ENCODE measurements around the gene ARHGEF40.

Gene ARHGEF40

GRCh38 chr14:21098892-21099595 is 28.9 kb downstream of the ARHGEF40 start:
- no peak for DNase-seq

DNA sequence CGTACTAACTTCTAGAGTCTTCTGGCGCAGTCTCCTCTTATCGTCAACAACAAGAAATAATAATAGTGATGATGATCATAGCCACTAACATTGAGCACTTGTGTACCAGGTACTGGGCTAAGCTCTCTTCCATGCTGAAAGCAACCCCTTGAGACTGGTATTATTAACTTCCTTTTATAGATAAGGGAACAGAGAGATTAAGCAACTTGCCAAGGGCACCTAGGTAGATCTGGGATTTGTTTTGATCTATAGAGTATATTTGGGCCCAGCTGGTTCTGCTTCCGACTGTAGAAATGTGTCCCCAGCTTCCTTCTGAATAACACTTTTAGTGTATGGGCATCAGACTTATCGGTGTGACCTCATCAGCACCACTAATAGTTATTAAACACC is 29.5 kb downstream of the ARHGEF40 start:
- DNase-seq: no peak

DNA sequence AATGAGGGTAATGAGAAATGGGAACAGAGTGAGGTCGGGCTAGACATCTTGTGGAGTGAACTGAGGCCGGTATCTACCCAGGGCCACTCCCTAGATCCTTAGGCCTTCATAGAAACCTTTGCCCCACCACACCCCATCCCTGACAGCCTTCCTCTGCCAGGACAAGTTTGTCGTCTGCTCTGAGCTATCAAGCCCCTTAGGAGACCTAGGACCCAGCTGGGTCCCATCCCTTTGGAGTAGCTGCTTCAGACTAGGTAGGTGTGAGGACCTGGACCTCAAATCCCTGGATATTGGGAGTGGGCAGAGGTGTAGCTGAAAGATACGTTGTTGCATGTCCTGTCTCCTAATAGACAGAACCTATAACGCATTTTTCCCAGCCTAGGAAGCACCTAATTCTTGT is 30.8 kb downstream of the ARHGEF40 start, which contains the start of gene TMEM253:
Gene TMEM253, plus strand, starts transcription at position 136 of the 400 bp plus-strand sequence. CDS start 278 bp downstream, outside the sequence.
- no peak for DNase-seq

GRCh38 chr14:21101802-21102413 is 31.8 kb downstream of the ARHGEF40 start:
- no peak for DNase-seq

DNA sequence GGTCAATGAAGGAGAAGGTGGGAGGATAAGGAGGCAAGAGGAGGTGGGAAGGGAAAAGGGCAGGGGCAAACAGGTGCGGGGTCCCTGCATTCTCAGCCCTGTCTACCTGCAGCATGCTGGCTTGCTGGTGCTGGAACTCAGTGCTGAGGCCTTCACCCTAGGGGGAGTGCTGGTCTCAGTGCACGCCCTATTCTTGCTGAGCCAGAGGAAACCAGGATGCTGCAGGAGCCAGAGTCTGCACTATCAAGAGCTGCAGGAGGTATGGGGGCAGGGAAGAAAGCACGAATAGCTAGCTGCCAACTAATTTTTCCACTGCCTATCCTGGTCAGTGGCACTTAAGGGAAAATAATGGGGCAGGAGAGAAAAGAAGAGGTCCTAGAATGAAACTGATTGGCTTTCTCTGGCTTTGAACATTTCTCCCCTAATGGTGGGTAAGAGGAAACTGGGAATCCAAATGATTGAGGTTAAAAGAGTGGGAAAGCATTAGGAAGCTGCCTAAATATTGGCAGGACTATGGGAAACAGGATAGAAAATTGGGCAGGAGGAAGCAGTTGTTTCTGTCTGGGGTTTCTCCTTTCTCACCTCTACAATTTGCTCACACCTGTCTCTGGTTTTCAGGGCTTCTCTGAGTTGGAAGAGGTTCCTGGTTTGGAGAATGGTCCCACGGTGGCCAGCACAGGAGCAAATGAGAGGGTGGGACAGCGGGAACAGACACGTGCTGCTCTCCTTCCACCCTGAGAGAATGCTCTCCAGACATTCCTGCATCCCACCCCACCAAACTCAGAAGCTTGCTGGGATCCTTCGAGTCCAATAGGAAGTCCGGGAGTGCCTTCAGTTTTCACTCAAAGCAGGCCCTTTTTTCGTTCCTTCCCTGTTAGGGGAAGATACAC is 32.7 kb downstream of the ARHGEF40 start:
- no peak for DNase-seq

GRCh38 chr14:21103411-21103709 is 33.3 kb downstream of the ARHGEF40 start:
- no peak for DNase-seq

- DNase-seq: peak; percentile 78 to 96 (median 88)
These were observed 33.8 kb downstream of the ARHGEF40 start for GRCh38 chr14:21103710-21104447.

DNA sequence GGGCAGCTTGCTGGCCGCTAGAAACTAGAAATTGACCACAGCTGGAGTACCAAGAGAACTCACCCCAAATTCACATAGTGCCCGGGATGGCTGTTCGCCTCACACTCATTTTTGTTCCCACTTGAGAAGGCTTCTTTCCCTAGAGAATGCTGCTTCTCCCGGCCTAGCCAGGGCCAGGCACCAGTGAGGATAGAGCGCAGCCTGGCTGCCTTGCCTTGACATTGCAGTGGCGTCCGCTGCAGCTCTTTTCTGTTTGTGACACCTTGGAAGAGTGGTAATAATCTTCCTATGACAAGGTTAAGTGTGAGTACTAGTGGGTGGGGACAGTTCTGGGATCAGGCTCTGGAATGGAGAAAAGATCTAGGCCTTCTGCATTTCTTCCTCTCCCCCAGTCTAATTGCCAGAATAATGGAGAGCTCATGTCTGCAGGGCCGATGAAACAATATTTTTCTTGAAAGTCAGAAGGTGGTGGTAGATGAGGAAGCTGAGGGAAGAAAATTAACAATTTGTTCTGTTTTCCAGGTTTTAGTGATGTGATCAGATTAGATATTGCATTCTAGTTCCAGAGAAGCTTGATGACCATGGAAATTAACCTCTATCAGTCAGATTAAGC is 34.5 kb downstream of the ARHGEF40 start:
- DNase-seq: peak in 4 of 5 donors; percentile 50 to 64 (median 56)

GRCh38 chr14:21105095-21105494 is 35.0 kb downstream of the ARHGEF40 start:
- no peak for DNase-seq

GRCh38 chr14:21106176-21106497 is 36.0 kb downstream of the ARHGEF40 start:
- DNase-seq: no peak

DNA sequence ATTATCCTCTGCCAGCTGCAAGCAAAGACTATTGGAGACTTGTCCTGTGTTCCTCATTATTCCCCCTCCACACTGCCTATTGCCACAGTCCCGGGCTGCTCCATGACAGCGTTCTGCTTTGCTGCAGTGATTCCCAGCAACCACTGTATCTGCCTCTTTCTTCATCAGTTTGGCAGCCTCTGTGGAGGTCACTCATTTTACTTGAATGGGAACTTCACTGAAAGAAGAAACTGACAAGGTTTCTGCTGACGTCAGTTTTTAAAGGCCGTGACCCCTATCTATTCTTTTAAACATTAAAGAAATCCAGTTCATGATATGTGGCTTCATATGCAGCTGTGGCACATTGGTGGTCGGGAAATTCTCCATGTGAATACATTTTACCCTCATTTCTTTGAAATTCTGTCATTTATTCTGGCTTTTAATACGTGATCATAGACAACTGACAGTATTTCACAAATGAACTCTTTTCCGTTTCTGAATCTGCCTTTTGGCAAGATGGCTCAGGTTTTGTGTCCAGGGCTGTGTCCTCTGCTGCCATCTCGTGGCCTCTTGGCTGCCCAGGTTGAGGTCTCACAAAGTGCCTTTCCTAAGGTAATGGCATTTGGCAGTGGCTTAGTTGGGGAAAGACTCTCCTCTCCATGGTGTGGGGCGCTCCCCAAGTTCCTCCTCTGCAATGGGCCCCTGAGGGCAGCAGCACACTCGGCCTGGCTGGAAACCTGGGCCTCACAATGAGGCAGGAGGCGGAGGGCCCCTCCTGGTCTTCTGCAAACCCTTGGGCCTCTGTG is 36.6 kb downstream of the ARHGEF40 start:
- peak; percentile 44 to 70 (median 61) for DNase-seq

DNA sequence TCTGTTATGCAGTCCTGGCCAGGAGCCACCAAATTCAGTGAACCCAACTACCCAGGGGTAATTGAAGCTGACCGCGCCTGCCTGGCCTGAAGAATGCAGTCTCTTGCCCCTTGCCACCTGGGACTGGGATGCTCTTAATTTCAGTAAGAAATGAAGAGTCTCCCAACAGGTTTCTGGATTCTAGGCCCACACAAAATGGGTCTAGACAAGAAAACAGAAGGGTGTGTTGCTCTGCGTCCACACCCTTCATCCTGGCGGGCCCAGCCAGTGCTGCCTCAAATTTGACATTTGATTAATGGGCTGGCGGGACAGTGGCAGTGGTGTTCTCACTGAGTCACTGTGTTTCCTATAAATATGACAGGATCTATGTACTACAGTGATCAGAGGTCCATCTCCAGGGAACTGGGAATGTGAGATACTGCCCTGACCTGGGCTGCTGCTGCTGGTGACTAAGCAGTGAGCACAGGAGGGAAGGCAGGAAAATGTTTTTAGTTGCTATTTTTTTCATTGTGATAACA is 37.2 kb downstream of the ARHGEF40 start:
- DNase-seq: no peak

GRCh38 chr14:21108791-21109190 is 38.7 kb downstream of the ARHGEF40 start:
- DNase-seq: no peak

- peak in 1 of 5 donors; percentile 52 for DNase-seq
These were observed 39.5 kb downstream of the ARHGEF40 start for GRCh38 chr14:21109377-21110138.

GRCh38 chr14:21112255-21112654 is 42.2 kb downstream of the ARHGEF40 start:
- DNase-seq: no peak

- DNase-seq: no peak
These were observed 43.3 kb downstream of the ARHGEF40 start for GRCh38 chr14:21113369-21113768.

DNA sequence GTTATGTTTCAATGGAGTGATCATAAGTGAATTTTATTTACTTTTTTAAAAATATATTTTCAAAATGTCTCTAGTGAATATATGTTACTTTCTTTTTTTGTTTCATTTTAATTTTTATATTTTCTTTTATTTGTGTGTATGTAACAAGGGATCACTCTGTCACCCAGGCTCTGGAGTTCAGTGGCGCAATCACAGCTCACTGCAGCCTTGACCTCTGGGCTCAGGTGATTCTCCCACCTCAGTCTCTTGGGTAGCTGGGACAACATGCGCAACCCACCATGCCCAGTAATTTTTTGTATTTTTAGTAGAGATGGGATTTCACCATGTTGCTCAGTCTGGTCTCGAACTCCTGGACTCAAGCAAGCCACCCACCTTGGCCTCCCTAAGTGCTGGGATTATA is 48.8 kb downstream of the ARHGEF40 start:
- no peak for DNase-seq

DNA sequence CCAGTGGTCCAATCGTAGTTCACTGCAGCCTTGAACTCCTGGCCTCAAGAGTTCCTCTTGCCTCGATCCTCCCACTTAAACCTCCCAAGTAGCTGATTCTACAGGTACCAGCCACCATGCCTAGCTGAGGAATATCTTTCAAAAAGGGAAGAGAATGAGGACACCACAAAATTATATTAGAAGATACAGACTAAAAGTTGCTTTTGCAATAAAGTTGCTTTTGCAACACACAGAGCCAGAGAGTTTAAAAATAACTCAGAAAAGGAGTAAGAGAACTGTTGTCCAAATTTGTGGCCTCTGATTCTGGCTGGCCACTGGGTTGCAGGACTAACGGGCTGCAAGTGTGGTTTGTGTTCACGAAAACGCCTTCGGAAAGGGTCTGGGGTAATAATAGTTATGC is 50.6 kb downstream of the ARHGEF40 start:
- DNase-seq: no peak

- DNase-seq: no peak
These were observed 51.0 kb downstream of the ARHGEF40 start for GRCh38 chr14:21121122-21121521.

- no peak for DNase-seq
These were observed 53.3 kb downstream of the ARHGEF40 start for GRCh38 chr14:21123429-21123828.

DNA sequence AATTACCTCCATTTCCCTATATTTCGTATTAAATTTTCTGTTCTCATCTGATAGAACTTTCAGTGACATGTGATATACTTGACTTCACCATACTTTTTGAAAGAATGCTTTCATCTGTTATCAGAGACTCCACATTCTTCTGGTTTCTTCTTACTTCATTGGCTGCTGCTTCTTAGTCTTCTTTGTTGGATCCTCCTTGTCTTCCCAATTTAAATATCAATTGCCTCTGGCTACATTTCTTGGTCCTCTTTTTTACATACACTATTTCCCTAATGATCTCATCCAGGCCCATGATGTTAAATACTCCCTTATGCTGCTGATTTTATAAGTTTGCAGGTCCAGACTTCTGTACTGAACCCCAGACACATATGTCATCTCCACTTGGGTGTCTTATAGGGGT is 63.8 kb downstream of the ARHGEF40 start:
- DNase-seq: no peak

Measured in T-helper 1 cell (primary cell).